GM19452 (cell line): ENCODE results near the gene PSMB7.
A peak's percentile ranks its signal among the peaks of the same experiment; 100 is the strongest.

Experiments
- ATAC-seq: cut with Tn5 transposase; IDR thresholded peaks from one replicate; pipeline ENCODE4 v1.9.1; 2021; ENCODE audit not compliant: unreplicated experiment

The PSMB7 gene

DNA sequence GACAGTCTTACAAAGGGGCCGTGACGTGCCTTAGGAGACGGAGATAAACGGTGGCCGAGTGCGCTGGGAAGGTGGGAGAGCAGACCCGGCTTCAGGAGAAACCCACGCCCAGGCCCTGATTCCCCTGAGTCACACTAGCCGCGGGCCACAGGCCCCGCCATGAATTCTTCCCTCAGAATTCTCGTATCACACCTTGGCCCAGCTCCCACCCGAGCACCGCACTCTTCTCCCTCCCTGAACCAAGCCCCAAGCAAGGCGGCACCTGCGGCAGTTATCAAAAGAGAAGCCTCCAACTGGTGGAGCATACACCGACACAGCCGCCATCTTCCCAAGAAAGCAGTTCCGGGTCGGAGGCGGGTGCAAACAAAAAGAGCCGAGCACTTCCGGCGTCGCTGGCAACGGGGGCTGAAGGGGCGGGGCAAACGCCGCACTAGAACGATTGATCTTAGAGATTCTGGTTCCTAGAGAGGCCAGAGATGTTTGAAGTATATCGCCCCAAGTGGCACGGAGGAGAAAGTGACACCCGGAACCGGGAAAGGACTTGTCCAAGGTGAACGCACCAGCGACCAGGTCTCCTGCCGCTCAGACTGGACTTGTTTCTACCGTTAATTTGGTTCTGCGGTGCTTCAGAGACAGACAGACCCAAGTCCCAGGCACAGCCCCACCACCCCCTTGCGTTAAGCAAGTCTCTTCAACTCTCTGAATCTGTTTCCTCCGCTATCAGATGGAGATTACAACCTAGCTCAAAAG, at the start of gene PSMB7:
Gene PSMB7, minus strand, starts transcription at position 341 of the 750 bp plus-strand sequence. Its CDS starts 17 bp downstream, at position 324.
- peak; percentile 91 for ATAC-seq

DNA sequence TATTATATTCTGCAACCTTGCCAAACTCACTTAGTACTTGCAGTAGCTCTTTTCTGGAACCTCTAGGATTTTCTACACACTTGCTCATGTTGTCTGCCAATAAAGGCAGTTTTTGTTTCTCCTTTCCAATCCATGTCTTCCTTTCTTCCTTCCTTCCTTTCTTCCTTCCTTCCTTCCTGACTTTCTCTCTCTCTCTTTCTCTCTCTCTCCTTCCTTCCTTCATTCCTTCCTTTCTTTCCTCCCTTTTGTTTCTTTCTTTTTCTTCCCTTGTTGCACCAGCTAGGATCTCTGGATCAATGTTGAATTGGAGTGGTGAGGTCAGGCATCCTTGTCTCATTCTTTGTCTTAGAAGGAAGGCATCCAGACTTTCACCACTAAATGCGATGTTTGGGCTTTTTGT, 47.5 kb upstream of the PSMB7 start:
- no peak for ATAC-seq

DNA sequence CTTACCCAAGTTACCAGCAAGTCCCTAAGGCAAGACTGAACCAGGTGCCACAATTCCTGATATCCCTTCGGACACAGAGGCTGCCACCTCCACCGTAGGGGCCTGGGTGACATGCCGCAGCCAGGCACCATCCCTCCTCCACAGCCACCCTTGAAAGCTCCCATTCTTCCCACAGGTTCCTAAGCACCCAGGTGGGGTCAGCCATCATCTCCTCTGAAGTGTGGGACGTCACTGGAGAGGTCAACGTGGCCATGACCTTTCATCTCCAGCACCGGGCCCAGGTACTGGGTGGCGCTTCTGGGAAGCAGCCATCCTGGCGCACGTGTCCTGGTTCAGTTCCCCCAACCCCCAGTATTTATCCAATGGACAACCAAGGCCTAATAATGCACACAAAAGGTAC, 43.2 kb upstream of the PSMB7 start:
- no peak for ATAC-seq

DNA sequence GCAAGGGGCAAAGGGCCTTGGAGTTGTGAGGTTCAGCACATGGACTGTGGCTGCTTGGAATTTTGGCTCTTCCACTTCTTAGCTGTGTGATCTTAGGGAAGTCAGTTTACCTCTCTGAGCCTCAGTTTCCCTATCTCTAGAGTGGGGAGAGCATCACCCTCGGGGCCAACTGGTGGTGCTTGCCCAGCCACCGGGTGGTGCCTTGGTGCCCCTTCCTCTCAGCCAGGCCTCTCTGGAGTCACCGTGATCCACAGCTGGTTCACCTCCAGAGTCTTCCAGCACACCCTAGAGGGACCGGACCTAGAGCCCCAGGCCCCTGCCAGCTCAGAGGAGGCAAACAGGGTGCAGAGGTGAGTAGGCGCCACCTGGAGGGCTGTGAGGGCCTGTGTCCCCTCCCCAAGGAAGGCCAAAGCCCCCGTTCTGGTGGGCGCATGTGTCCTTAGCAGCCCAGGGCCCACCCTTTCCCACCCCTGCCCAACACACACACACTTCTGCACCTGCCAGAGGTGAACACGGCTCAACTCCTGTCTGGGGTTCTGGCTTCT, 42.7 kb upstream of the PSMB7 start:
- no peak for ATAC-seq

DNA sequence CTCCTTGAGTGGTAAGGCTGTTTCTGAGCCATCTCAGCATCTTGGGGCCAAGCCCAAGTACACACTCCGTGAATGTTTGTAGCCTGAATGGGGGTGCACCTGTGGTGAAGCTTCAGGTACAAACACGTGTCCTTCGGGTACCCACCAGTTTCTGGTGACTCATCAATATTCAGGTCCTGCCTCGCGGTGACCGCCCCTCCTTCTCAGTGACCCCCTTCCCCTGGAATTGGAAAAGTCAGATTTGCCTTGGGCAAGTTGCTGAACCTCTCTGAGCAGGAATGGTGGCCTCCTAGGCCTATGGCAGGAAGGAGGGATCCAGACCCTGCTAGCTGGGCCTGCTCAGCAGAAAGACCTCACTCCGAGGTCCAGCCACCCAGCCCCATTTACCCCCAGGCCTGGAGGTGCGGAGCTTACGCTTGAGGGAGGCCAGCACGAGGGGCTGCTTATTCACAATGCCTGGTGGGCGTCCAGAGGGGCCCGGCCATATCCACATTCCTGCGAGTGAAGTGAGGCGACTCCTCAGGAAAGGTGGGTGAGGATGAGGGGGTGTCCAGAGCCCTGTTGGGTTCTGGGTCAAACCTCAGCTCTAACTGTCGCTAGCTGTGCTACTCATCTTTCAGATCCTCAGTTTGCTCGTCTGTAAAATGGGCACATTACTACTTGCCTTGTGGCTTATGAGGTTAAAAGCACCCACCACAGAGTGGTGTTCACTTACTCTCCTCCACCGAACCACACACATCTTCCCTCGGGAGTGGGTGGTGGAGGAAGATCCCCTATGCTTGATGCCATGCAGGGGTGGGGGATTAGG, 42.0 kb upstream of the PSMB7 start:
- no peak for ATAC-seq

DNA sequence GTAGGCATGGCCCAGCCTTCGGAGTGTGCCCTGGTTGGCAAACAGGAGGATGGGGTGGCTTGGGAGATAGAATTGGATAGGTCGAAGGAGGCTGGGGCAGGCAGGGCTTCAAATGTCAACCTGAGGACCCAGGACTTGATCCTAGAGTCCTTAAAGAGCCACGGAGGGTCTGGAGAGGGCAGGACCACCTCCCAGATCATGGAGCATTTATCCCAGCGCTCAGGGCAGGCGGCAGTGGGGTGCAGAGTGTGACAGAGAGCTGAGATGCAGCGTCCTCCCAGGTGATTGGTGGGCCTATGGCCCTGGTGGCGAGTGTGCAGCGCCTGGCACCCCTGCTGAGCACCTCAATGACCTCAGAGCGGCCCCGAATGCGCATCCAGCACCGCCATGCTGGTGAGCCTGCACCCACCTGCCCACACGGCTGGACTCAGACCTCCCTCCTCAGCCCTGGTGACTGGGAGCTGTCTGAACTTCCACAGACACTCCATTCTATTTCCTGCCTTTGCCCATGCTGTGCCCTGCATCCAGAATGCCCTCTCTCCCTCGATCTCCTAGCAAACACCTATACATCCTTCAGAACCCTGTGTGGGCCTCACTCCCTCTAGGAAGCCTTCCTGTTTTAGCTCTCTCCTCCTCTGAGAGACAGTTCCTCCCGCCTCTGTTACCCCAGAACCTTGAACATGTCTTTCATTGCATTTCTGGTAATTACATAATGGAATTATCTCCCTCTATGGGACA, 41.3 kb upstream of the PSMB7 start:
- ATAC-seq: no peak

DNA sequence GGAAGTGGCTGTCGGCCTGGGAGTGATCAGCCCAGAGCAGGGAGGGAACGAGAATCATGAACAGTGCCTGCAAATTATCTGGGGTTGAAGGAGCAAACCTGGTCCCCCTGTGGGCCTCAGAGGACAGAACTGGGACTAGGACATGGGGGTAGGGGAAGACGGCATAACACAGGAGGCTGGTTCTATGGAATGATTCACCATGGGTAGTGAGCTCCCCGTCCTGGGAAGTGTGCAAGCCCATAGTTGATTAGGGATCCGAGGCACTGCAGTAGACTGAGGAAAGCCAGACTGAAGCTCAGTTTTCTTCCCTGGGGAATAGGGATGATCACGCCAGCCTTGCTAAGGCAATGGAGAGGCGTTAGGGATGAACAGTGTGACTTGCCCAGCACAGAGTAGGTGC, 40.6 kb upstream of the PSMB7 start:
- ATAC-seq: no peak

DNA sequence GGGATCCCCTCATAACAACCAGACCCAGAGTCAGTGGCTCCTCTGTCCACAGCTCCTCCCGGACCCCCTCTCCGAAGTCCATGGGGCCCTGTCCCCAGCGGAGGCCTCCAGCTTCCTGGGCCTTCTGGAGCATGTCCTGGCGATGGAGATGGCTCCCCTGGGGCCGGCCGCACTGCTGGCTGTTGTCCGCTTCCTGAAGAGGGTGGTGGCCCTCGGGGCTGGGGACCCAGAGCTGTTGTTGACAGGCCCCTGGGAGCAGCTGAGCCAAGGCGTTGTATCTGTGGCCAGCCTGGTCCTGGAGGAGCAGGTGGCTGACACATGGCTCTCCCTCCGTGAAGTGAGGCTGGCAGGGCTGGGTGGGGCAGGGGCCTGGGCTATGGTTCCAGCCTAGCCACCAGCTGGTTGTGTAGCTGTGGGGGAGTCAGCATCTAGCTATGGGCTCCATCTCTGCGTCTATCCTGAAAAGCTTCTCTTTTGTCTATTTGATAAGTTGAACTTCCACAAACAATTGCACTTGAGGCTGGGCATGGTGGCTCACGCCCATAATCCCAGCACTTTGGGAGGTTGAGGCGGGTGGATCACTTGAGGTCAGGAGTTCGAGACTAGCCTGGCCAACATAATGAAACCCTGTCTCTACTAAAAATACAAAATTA, 39.7 kb upstream of the PSMB7 start:
- ATAC-seq: no peak

DNA sequence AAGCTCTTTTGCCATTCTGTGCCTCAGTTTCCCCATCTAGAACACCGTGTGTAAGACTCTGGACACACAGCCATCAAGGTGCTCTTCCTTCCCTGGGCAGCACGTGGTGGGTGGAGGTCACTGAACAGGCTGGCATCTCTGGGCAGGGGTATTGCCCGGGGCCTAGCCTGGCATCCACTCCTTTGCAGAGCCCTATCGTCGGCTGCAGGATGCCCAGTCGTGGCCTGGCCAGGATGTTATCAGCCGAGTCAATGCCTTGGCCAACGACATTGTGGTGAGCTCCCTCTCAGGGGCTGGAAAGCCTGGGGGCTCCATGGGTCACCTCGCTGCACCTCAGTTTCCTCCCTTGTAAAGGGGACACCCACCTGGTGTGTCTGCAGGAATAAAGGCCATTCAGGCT, 39.1 kb upstream of the PSMB7 start:
- no peak for ATAC-seq

DNA sequence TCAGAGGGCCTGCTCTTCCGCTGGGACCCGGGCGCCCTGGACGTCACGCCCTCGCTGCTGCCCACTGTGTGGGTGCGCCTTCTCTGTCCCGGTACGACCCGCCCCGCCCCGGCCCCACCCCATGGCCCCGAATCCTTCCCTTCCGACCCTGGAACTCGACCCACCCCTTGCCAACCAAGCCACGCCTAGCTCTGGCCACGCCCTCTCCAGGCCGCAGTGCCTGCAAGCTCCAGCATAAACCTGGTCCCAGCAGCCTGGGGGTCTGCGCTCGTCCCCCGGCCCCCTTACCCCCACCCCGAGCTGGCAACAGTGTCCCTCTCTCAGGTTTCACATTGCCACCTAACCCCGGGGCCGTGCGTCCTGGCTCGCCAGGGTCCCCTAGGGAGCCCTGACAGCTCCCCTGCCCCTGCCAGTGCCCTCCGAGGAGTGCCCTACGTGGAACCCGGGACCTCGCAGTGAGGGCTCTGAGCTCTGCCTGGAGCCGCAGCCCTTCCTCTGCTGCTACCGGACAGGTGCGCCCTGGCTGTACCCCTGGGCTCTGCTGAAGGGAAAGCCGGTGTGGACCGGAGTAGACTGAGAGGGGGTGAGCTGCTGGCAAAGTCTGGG, 38.4 kb upstream of the PSMB7 start:
- no peak for ATAC-seq

DNA sequence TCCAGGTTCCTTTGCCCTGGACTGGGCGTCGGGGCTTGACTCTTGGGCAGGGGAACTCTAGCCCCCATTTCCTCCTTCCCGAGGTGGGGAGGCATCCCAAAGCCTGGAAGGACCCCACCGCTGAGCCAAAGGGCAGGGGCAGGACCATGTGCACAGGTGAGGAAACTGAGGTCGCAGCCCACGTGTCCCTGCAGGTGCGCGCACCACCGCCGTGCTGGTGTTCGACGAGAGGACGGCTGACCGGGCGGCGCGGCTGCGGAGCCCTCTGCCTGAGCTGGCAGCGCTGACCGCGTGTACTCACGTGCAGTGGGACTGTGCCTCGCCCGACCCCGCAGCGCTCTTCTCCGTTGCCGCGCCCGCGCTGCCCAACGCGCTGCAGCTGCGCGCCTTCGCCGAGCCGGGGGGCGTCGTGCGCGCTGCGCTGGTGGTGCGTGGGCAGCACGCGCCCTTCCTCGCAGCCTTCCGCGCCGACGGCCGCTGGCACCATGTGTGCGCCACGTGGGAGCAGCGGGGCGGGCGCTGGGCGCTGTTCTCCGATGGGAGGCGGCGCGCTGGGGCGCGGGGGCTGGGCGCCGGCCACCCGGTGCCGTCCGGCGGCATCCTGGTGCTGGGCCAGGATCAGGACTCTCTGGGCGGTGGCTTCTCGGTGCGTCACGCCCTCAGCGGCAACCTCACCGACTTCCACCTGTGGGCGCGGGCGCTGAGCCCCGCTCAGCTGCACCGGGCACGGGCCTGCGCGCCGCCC, 37.8 kb upstream of the PSMB7 start:
- no peak for ATAC-seq

DNA sequence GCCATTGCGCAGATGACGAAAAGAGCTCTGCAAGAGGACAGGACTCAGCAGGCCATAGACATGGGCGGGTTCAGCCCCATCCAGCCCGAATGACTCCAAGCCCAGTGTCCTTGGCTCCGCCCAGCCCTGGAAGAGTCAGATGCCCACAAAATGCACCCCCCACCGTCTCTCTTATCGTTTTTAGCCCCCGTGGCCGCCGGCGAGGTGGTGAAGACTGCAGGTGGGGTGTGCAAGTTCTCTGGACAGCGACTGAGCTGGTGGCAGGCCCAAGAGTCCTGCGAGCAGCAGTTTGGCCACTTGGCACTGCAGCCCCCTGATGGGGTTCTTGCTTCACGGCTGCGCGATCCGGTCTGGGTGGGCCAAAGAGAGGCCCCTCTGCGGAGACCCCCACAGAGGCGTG, 37.1 kb upstream of the PSMB7 start:
- no peak for ATAC-seq

DNA sequence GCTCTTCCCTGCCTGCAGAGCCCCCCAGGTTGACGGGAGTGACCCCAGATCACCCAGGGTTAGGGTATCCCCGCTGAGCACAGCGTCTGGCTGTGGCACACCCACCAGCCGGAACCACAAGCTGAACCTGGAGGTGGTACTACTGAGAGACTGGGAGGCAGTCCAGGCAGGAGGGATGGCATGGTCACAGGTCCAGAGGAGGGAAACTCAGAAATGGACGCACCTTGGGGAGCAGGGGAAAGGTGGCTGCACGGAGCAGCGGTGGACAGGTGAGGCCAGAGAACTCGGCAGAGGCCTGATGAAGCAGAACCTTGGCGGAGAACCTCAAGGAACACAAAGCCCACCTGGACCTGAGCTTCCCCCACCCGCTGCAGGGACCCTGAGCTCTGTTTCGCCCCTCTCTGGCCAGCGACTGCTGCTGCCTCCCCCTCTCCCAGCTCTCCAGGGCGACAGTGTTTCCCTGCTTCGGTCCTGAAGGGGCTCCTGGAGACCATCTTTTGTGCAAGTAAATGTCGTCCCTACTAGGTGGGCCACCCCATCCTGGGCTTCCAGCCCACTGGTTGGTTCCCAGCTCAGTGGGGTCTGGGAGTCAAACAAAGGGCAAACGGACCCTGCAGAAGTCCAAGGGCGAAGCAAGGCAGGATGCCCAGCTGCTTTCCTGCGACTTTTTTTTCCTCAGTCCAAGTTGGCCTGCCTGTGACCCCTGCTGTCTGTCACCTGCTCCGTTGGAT, 35.9 kb upstream of the PSMB7 start:
- no peak for ATAC-seq

DNA sequence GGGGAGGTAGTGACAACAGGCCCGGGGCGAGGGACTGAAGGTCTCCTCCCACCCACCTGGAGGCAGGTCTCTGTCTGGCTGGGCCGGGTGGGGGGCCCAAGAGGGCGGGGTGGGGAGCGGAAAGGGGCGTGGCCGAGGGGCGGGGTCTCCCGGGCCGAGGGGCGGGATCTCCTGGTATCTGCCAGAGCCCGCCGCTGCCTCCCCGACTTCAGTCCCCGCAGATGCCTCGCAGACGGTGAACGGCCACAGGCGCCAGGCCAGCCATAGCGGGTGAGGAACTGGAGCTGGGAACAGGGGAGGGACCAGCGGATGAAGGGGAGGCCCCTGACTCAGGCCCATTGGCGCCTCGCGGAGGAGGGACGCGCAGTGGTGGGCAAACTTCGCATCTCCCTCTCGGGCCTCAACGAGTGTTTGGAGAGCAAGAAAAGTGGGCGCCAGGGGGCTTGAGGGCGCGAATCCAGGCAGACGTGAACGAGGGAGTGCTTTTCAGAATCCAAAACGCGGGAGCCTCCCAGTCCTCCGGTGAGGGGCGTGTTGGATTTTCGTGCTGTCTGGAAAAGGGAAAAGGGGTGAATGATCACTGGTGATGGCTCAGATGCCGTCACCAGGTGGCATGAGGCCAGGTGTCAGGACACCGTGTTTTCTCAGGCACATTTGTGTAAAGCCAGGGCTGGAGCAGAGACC, 35.1 kb upstream of the PSMB7 start, which contains the start of gene ADGRD2:
Gene ADGRD2, plus strand, starts transcription at position 211 of the 684 bp plus-strand sequence. CDS start 1,216 bp downstream, outside the sequence.
- ATAC-seq: no peak

DNA sequence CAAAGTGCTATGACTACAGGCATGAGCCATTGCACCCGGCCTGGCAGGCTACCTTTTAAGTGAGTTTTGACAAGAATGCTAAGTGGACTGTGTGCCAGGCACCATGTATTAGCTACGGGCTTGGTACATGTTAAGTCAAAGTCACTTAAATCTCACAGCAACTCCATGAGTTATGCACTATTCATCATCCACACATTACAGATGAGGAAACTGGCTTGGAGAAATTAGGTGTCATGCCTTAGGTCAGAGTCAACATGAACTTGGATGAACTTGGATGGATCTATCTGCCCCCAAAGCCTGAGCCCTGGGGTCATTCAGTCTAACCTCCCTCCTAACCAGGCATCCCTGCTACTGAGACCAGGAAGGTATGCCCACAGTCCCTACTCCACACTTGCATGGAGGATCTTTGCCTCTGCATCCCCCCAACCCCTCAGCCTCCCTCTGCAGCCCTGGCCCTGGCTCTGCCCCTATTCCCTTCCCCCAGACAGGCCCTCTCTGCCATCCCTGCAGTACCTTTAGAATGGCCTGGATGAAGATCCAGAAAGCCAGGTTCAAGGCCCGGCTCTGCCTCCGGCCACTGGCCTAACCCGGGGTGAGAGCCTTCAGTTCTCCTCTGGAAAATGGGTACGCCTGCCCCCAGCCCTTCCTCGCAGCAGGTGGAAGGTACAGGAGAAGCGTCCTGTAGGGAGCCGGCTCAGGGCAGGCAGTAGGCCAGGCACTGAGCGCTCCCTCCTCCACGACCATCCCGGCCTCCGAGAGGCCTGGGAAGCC, 34.3 kb upstream of the PSMB7 start:
- no peak for ATAC-seq

DNA sequence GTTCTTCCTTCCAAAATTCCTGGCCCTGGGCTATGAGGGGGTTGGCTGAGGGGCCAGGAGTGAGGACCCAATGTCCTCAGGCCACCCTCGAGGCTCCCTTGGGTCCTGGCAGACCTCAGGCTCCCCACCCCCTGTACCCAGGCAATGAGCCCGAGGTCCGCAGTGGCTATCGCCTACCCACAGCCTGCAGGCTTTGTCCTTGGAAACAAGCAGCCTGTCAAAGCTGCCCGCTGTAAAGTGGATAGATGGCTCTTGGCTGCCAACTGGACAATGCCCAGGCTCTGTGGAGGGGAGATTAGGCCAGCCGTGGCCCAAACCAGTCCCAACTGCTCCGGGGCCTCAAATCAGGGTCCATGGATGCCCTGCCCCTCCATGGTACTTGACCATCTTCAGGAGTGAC, 32.8 kb upstream of the PSMB7 start:
- no peak for ATAC-seq

DNA sequence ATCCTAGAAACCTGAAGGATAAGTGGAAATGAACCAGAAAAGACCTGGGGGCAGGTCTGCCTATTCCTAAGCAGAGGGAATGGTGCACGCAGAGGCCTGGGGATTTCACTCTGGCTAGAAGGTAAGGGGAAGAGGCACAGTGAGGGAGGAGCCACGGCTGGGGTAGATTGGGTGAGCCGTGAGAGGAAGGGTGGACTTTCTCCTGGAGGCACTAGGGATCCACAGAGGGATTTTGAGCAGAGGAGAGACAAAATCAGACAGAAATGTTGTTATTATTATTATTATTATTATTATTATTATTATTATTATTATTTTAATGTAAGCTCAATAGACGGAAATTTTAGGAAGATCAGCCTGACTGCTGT, 32.0 kb upstream of the PSMB7 start:
- ATAC-seq: no peak

DNA sequence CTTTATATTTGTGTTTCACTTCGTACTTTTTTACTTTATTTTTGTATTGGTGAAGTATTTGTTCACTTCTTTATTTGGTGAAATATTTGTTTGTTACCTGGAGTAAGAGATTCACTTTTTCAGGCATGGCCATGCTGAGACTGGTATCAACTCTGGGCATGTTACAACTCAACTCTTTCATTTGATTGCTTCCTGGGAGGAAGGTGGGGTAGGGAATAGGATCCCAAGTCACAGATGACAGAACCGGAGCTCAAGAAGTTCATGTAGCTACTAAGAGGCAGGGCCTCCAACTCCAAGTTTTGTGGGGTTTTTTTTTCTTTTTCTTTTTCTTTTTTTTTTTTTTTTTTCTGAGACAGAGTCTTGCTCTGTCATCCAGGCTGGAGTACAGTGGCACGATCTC, 28.9 kb upstream of the PSMB7 start:
- ATAC-seq: no peak
